Measurements from ENCODE around the gene PHACTR1.

The PHACTR1 gene

GRCh38 chr6:12890171-12890790 lies 173.7 kb downstream of the PHACTR1 start:
- no peaks in the 10 kb centered on the region for H3K9me3 ChIP-seq (ENCODE audit: control insufficient read depth, low read length)
- no peak overlapping the region for H3K4me3 ChIP-seq (ENCODE audit: insufficient read depth, low read depth, low read length)
- H3K36me3 ChIP-seq (ENCODE audit: control insufficient read depth, insufficient read depth, low read length), result no peaks in the 10 kb centered on the region
- H3K4me1 ChIP-seq (ENCODE audit: control insufficient read depth, insufficient read depth, low read length), result peaks cover 9% of the 10 kb centered on the region
- WGBS, 2 experiments, result 93 to 96% methylated on average over 9 of the region's 9 CpGs
- H3K27ac ChIP-seq (ENCODE audit: insufficient read depth, low read depth, low read length, poor library complexity, severe bottlenecking), result no peak overlapping the region
- H3K27me3 ChIP-seq (ENCODE audit: control insufficient read depth, insufficient read depth, low read length, poor library complexity, severe bottlenecking), result no peaks in the 10 kb centered on the region

GRCh38 chr6:12891595-12891994 lies 175.0 kb downstream of the PHACTR1 start:
- 100% methylated on average over 1 of the region's 1 CpG; no CpG with 5 or more reads in 1 of the 2 experiments for WGBS, 2 experiments
- H3K9me3 ChIP-seq (ENCODE audit: control insufficient read depth, low read length), result no peaks in the 10 kb centered on the region

GRCh38 chr6:12892151-12892550 lies 175.6 kb downstream of the PHACTR1 start:
- H3K4me1 ChIP-seq (ENCODE audit: control insufficient read depth, insufficient read depth, low read length), result no peaks in the 10 kb centered on the region
- WGBS, 2 experiments, result 85% methylated on average over 4 of the region's 4 CpGs
- H3K4me3 ChIP-seq (ENCODE audit: insufficient read depth, low read depth, low read length), result no peak overlapping the region
- H3K27ac ChIP-seq (ENCODE audit: insufficient read depth, low read depth, low read length, poor library complexity, severe bottlenecking), result no peak overlapping the region
- H3K27me3 ChIP-seq (ENCODE audit: control insufficient read depth, insufficient read depth, low read length, poor library complexity, severe bottlenecking), result no peaks in the 10 kb centered on the region
- no peaks in the 10 kb centered on the region for H3K9me3 ChIP-seq (ENCODE audit: control insufficient read depth, low read length)
- no peaks in the 10 kb centered on the region for H3K36me3 ChIP-seq (ENCODE audit: control insufficient read depth, insufficient read depth, low read length)

More at GRCh38 chr6:12891595-12891994, 175.0 kb downstream of the PHACTR1 start:
- Histone ChIP-seq H3K4me1 (ENCODE audit: control insufficient read depth, insufficient read depth, low read length) (peaks cover 6% of the 10 kb centered on the region), H3K27ac (ENCODE audit: insufficient read depth, low read depth, low read length, poor library complexity, severe bottlenecking) (no peak overlapping the region), H3K27me3 (ENCODE audit: control insufficient read depth, insufficient read depth, low read length, poor library complexity, severe bottlenecking) (no peaks in the 10 kb centered on the region), H3K36me3 (ENCODE audit: control insufficient read depth, insufficient read depth, low read length) (no peaks in the 10 kb centered on the region), H3K4me3 (ENCODE audit: insufficient read depth, low read depth, low read length) (no peak overlapping the region)

- Histone ChIP-seq H3K4me1 (ENCODE audit: control insufficient read depth, insufficient read depth, low read length) (no peaks in the 10 kb centered on the region), H3K27me3 (ENCODE audit: control insufficient read depth, insufficient read depth, low read length, poor library complexity, severe bottlenecking) (no peaks in the 10 kb centered on the region), H3K36me3 (ENCODE audit: control insufficient read depth, insufficient read depth, low read length) (no peaks in the 10 kb centered on the region), H3K27ac (ENCODE audit: insufficient read depth, low read depth, low read length, poor library complexity, severe bottlenecking) (no peak overlapping the region), H3K4me3 (ENCODE audit: insufficient read depth, low read depth, low read length) (no peak overlapping the region), H3K9me3 (ENCODE audit: control insufficient read depth, low read length) (no peaks in the 10 kb centered on the region)
- 81 to 88% methylated on average over 4 of the region's 4 CpGs for WGBS, 2 experiments
Measured at GRCh38 chr6:12893036-12893435, 176.5 kb downstream of the PHACTR1 start.

GRCh38 chr6:12895721-12896120 lies 179.2 kb downstream of the PHACTR1 start:
- H3K36me3 ChIP-seq (ENCODE audit: control insufficient read depth, insufficient read depth, low read length), result no peaks in the 10 kb centered on the region
- 94% methylated on average over 3 of the region's 3 CpGs for WGBS, 2 experiments
- no peaks in the 10 kb centered on the region for H3K4me1 ChIP-seq (ENCODE audit: control insufficient read depth, insufficient read depth, low read length)
- no peaks in the 10 kb centered on the region for H3K9me3 ChIP-seq (ENCODE audit: control insufficient read depth, low read length)
- H3K27me3 ChIP-seq (ENCODE audit: control insufficient read depth, insufficient read depth, low read length, poor library complexity, severe bottlenecking), result no peaks in the 10 kb centered on the region
- H3K27ac ChIP-seq (ENCODE audit: insufficient read depth, low read depth, low read length, poor library complexity, severe bottlenecking), result no peak overlapping the region
- H3K4me3 ChIP-seq (ENCODE audit: insufficient read depth, low read depth, low read length), result no peak overlapping the region

GRCh38 chr6:12896208-12896733 lies 179.7 kb downstream of the PHACTR1 start:
- no peaks in the 10 kb centered on the region for H3K27me3 ChIP-seq (ENCODE audit: control insufficient read depth, insufficient read depth, low read length, poor library complexity, severe bottlenecking)
- WGBS, 2 experiments, result 90 to 98% methylated on average over 7 of the region's 7 CpGs

GRCh38 chr6:12898603-12899002 lies 182.0 kb downstream of the PHACTR1 start:
- no peak overlapping the region for H3K27ac ChIP-seq (ENCODE audit: insufficient read depth, low read depth, low read length, poor library complexity, severe bottlenecking)
- no peaks in the 10 kb centered on the region for H3K36me3 ChIP-seq (ENCODE audit: control insufficient read depth, insufficient read depth, low read length)
- no peaks in the 10 kb centered on the region for H3K4me1 ChIP-seq (ENCODE audit: control insufficient read depth, insufficient read depth, low read length)
- H3K9me3 ChIP-seq (ENCODE audit: control insufficient read depth, low read length), result no peaks in the 10 kb centered on the region
- no peaks in the 10 kb centered on the region for H3K27me3 ChIP-seq (ENCODE audit: control insufficient read depth, insufficient read depth, low read length, poor library complexity, severe bottlenecking)
- H3K4me3 ChIP-seq (ENCODE audit: insufficient read depth, low read depth, low read length), result no peak overlapping the region
- WGBS, 2 experiments, result 92 to 93% methylated on average over 10 of the region's 10 CpGs

More at GRCh38 chr6:12896208-12896733, 179.7 kb downstream of the PHACTR1 start:
- H3K4me3 ChIP-seq (ENCODE audit: insufficient read depth, low read depth, low read length), result no peak overlapping the region
- no peaks in the 10 kb centered on the region for H3K36me3 ChIP-seq (ENCODE audit: control insufficient read depth, insufficient read depth, low read length)
- no peak overlapping the region for H3K27ac ChIP-seq (ENCODE audit: insufficient read depth, low read depth, low read length, poor library complexity, severe bottlenecking)
- no peaks in the 10 kb centered on the region for H3K9me3 ChIP-seq (ENCODE audit: control insufficient read depth, low read length)
- H3K4me1 ChIP-seq (ENCODE audit: control insufficient read depth, insufficient read depth, low read length), result no peaks in the 10 kb centered on the region

- WGBS, 2 experiments, result 89 to 93% methylated on average over 4 of the region's 4 CpGs
- no peaks in the 10 kb centered on the region for H3K27me3 ChIP-seq (ENCODE audit: control insufficient read depth, insufficient read depth, low read length, poor library complexity, severe bottlenecking)
- H3K9me3 ChIP-seq (ENCODE audit: control insufficient read depth, low read length), result no peaks in the 10 kb centered on the region
- H3K27ac ChIP-seq (ENCODE audit: insufficient read depth, low read depth, low read length, poor library complexity, severe bottlenecking), result no peak overlapping the region
- no peaks in the 10 kb centered on the region for H3K36me3 ChIP-seq (ENCODE audit: control insufficient read depth, insufficient read depth, low read length)
- no peak overlapping the region for H3K4me3 ChIP-seq (ENCODE audit: insufficient read depth, low read depth, low read length)
- no peaks in the 10 kb centered on the region for H3K4me1 ChIP-seq (ENCODE audit: control insufficient read depth, insufficient read depth, low read length)
Measured at GRCh38 chr6:12899046-12899833, 182.7 kb downstream of the PHACTR1 start.

GRCh38 chr6:12903246-12903645 lies 186.7 kb downstream of the PHACTR1 start:
- no peaks in the 10 kb centered on the region for H3K27me3 ChIP-seq (ENCODE audit: control insufficient read depth, insufficient read depth, low read length, poor library complexity, severe bottlenecking)
- WGBS, 2 experiments, result 80 to 87% methylated on average over 1 of the region's 1 CpG
- no peaks in the 10 kb centered on the region for H3K4me1 ChIP-seq (ENCODE audit: control insufficient read depth, insufficient read depth, low read length)
- no peaks in the 10 kb centered on the region for H3K9me3 ChIP-seq (ENCODE audit: control insufficient read depth, low read length)
- H3K4me3 ChIP-seq (ENCODE audit: insufficient read depth, low read depth, low read length), result no peak overlapping the region
- no peak overlapping the region for H3K27ac ChIP-seq (ENCODE audit: insufficient read depth, low read depth, low read length, poor library complexity, severe bottlenecking)
- H3K36me3 ChIP-seq (ENCODE audit: control insufficient read depth, insufficient read depth, low read length), result no peaks in the 10 kb centered on the region

- H3K36me3 ChIP-seq (ENCODE audit: control insufficient read depth, insufficient read depth, low read length), result no peaks in the 10 kb centered on the region
- H3K27me3 ChIP-seq (ENCODE audit: control insufficient read depth, insufficient read depth, low read length, poor library complexity, severe bottlenecking), result no peaks in the 10 kb centered on the region
- WGBS, 2 experiments, result 92 to 97% methylated on average over 6 of the region's 6 CpGs
- no peak overlapping the region for H3K27ac ChIP-seq (ENCODE audit: insufficient read depth, low read depth, low read length, poor library complexity, severe bottlenecking)
- H3K4me3 ChIP-seq (ENCODE audit: insufficient read depth, low read depth, low read length), result no peak overlapping the region
- H3K4me1 ChIP-seq (ENCODE audit: control insufficient read depth, insufficient read depth, low read length), result peaks cover 3% of the 10 kb centered on the region
- no peaks in the 10 kb centered on the region for H3K9me3 ChIP-seq (ENCODE audit: control insufficient read depth, low read length)
Measured at GRCh38 chr6:12909833-12910232, 193.3 kb downstream of the PHACTR1 start.
